Parathyroid adenoma (tissue), 2 donors: ENCODE data around the gene HABP2.
A peak's percentile ranks its signal among the peaks of the same experiment; 100 is the strongest.

Source experiments
- H2AFZ ChIP-seq: fragments of 300-600 bp; sonication (generic); one replicate; pipeline ENCODE4 v1.7.0; 2017; ENCODE audit warnings: antibody characterized with exemption, mild to moderate bottlenecking
- H3K27ac ChIP-seq: fragments of 300-600 bp; sonication (generic); one replicate; pipeline ENCODE4 v1.7.0; 2017
- H3K27me3 ChIP-seq: fragments of 300-600 bp; sonication (generic); one replicate; pipeline ENCODE4 v1.7.0; 2017; ENCODE audit warnings: low read length; ENCODE audit not compliant: control insufficient read depth, insufficient read depth
- H3K36me3 ChIP-seq: fragments of 300-600 bp; sonication (generic); one replicate; pipeline ENCODE4 v1.7.0; 2017; ENCODE audit warnings: low read length; ENCODE audit not compliant: control insufficient read depth, insufficient read depth
- H3K4me1 ChIP-seq: fragments of 300-600 bp; sonication (generic); one replicate; pipeline ENCODE4 v1.7.0; 2017; ENCODE audit warnings: control low read depth
- H3K4me2 ChIP-seq: fragments of 300-600 bp; sonication (generic); one replicate; pipeline ENCODE4 v1.7.0; 2017; ENCODE audit warnings: low read length
- H3K4me3 ChIP-seq: fragments of 300-600 bp; sonication (generic); one replicate; pipeline ENCODE4 v1.7.0; 2017; ENCODE audit warnings: low read depth, low read length
- H3K79me2 ChIP-seq: fragments of 300-600 bp; sonication (generic); one replicate; pipeline ENCODE4 v1.7.0; 2017; ENCODE audit warnings: control low read depth
- H3K9ac ChIP-seq: fragments of 300-600 bp; sonication (generic); one replicate; pipeline ENCODE4 v1.7.0; 2017; ENCODE audit warnings: mild to moderate bottlenecking
- H3K9me3 ChIP-seq: fragments of 300-600 bp; sonication (generic); one replicate; pipeline ENCODE4 v1.7.0; 2017; ENCODE audit warnings: low read length; ENCODE audit not compliant: control insufficient read depth
- TF ChIP-seq, protein P1 (sequence below): fragments of 300-600 bp; sonication (generic); IDR thresholded peaks from one replicate; pipeline ENCODE4 v1.7.0; 2017; ENCODE audit warnings: antibody characterized with exemption, mild to moderate bottlenecking
- donor health status: primary hyperparathyroidism.

HABP2 gene

DNA sequence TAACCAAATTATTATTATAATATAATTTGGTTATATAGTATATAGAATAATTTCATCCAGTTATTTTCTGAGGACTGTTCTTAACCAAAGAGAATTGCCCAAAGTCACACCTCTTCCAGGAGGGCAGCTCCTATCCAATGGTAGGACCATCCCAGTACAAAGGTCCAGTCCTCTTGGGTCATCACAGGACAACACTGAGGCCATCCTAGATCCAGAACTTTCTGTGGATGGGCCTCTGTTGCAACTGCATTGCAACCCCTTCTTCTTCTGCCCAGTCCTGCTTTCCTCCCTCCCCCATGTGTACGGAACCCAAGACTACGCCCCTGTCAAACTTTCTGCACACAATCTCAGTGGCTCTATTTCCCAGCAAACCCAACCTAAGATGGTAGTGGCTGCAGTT is 5.4 kb upstream of the HABP2 start:
- Histone ChIP-seq H2AFZ (no peak overlapping the region), H3K36me3 (no peaks in the 10 kb centered on the region), H3K27me3 (no peaks in the 10 kb centered on the region), H3K9ac (no peak overlapping the region), H3K4me3 (no peak overlapping the region), H3K27ac (no peak overlapping the region), H3K79me2 (no peaks in the 10 kb centered on the region), H3K4me2 (no peak overlapping the region), H3K9me3 (no peaks in the 10 kb centered on the region), H3K4me1 (peaks cover 4% of the 10 kb centered on the region)
- TF ChIP-seq, protein P1, sequence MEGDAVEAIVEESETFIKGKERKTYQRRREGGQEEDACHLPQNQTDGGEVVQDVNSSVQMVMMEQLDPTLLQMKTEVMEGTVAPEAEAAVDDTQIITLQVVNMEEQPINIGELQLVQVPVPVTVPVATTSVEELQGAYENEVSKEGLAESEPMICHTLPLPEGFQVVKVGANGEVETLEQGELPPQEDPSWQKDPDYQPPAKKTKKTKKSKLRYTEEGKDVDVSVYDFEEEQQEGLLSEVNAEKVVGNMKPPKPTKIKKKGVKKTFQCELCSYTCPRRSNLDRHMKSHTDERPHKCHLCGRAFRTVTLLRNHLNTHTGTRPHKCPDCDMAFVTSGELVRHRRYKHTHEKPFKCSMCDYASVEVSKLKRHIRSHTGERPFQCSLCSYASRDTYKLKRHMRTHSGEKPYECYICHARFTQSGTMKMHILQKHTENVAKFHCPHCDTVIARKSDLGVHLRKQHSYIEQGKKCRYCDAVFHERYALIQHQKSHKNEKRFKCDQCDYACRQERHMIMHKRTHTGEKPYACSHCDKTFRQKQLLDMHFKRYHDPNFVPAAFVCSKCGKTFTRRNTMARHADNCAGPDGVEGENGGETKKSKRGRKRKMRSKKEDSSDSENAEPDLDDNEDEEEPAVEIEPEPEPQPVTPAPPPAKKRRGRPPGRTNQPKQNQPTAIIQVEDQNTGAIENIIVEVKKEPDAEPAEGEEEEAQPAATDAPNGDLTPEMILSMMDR: no peak

DNA sequence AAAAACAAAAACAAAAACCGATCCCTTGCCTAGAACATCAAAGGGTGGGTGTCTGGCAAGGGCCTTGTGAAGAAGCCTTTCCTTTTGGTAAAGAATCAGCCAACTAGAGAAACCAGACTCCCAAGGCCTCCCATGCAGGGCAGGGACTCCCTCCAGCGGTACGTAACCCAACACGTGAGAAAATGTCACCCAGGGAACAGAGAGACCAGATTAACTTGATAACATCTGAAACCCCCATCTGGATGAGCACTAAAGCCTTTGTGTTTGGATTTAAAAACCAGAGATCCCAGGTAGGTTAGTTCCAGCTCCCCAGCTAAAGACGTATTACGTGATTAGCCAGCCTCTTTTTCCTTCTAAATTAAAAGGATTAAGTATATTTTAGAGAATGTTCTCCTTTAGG is 3.0 kb upstream of the HABP2 start:
- Histone ChIP-seq H3K4me3 (no peak overlapping the region), H3K4me1 (peaks cover 4% of the 10 kb centered on the region), H2AFZ (peak overlapping the region; percentile 63), H3K27ac (no peak overlapping the region), H3K79me2 (no peaks in the 10 kb centered on the region), H3K9ac (no peak overlapping the region), H3K4me2 (no peak overlapping the region), H3K27me3 (no peaks in the 10 kb centered on the region), H3K9me3 (no peaks in the 10 kb centered on the region), H3K36me3 (no peaks in the 10 kb centered on the region)
- TF ChIP-seq, protein P1: no peak

DNA sequence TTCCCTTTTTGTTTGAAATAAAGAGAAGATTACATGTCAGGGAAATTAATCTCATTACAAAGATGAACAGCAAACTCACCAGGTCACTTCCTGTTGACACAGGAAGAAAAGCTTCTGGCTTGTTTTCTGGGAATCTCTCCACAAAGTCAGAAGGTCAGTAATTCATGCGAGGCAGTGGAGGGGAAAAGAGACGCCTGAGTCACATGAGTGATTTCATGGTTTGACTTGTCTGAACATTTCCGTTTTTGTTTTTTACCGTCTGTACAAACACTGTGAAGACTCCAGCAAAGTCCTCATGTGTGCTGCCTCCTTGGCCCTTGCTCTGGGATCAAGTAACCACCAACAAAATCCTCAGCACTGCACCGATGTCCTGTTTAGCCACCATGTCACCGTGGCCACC is 2.5 kb upstream of the HABP2 start:
- Histone ChIP-seq H3K36me3 (no peaks in the 10 kb centered on the region), H3K9ac (no peak overlapping the region), H3K9me3 (no peaks in the 10 kb centered on the region), H3K79me2 (no peaks in the 10 kb centered on the region), H3K4me2 (no peak overlapping the region), H2AFZ (peak overlapping the region; percentile 63), H3K4me3 (no peak overlapping the region), H3K27ac (no peak overlapping the region), H3K27me3 (no peaks in the 10 kb centered on the region), H3K4me1 (peaks cover 4% of the 10 kb centered on the region)
- TF ChIP-seq, protein P1: no peak

DNA sequence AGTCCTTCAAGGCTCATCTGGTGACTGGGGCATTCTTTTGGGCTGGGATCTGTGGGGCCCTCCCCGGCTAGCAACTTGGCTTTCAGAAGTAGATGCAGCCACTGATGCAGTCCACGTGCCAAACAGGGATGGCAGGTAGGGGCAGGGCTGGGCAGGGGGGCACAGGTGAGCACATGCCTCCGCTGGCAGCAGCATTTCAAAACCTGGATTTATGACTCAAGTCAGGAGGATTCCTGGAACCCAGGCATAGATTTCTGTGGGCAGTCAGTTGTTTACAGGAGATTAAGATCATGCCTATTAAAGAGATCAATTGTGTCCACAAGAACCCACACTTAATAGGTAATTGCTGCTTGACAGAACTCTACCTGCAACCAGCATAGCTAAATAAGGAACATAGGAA is 839 bp upstream of the HABP2 start:
- H3K4me2 ChIP-seq: no peak overlapping the region
- no peak overlapping the region for H3K27ac ChIP-seq
- no peaks in the 10 kb centered on the region for H3K27me3 ChIP-seq
- H3K79me2 ChIP-seq: no peaks in the 10 kb centered on the region
- H2AFZ ChIP-seq: no peak overlapping the region
- TF ChIP-seq, protein P1: no peak
- no peaks in the 10 kb centered on the region for H3K36me3 ChIP-seq
- peaks cover 4% of the 10 kb centered on the region for H3K4me1 ChIP-seq
- no peak overlapping the region for H3K9ac ChIP-seq
- H3K9me3 ChIP-seq: no peaks in the 10 kb centered on the region
- H3K4me3 ChIP-seq: no peak overlapping the region

DNA sequence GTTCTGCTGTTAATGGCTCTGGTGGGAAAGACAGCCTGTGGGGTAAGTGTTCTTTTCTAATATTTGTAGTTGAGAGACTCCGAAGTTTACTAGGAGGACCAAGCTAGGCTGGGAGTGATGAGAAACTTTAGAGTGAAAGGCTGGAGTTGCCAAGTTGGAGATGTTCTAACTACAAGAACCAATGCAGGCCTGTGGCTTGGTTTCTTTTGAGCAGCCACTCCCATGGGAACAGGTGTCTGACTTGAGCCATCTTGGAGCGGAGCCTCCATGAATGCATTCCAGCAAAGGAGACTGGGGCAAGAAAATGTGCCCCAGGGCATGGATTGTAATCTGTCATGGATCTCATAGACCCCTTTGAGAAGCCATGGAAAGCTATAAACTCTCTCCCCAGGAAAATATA is 296 bp downstream of the HABP2 start:
- Histone ChIP-seq H3K4me3 (no peak overlapping the region), H3K9ac (no peak overlapping the region), H3K79me2 (no peaks in the 10 kb centered on the region), H3K4me2 (no peak overlapping the region), H2AFZ (no peak overlapping the region), H3K4me1 (peaks cover 4% of the 10 kb centered on the region), H3K27ac (no peak overlapping the region), H3K36me3 (no peaks in the 10 kb centered on the region), H3K9me3 (no peaks in the 10 kb centered on the region), H3K27me3 (no peaks in the 10 kb centered on the region)
- TF ChIP-seq, protein P1: no peak
